HCT116 (cell line): Measurements from ENCODE around the gene TVP23A. TPM values are rescaled to one million over a fixed set of nuclear protein-coding genes. Genes with fewer than 3 reads are reported as not detected.

Experiments
- ATAC-seq: fragments of 200-7000 bp; cut with Tn5 transposase; 2 replicates; pipeline ENCODE4 v1.9.1; 2020; ENCODE audit warnings: mild to moderate bottlenecking, moderate library complexity
- BruUV-seq: library from RNA; stranded (reverse); fragments of 400-500 nt; replicated peaks from 2 replicates; lab custom pipeline; 2021; lab: Mats Ljungman, UMichigan
- CTCF ChIA-PET: fragments of 300-600 bp; sonication (Branson Sonifier 250); formaldehyde crosslinking; loops from one replicate; lab custom pipeline; 2021; ENCODE audit warnings: antibody characterized with exemption; lab: Charles Lee
- POLR2A ChIA-PET: fragments of 300-600, 350-600 bp; sonication (Branson Sonifier 250); formaldehyde crosslinking; loops from one replicate; lab custom pipeline; 2021; ENCODE audit warnings: antibody characterized with exemption; lab: Charles Lee
- RAD21 ChIA-PET, 2 experiments: fragments of 300-600 bp; sonication (Branson Sonifier 250); formaldehyde crosslinking; loops; one replicate each; lab custom pipeline; 2023; ENCODE audit warnings: low total read pairs in 2 of 2; ENCODE audit not compliant: uncharacterized antibody in 2 of 2, unreplicated experiment in 2 of 2, low non-redundant PET in 1 of 2; lab: Charles Lee
- DNase-seq: peaks from one replicate; pipeline ENCODE4 v3.0.0-alpha.2; 2010; ENCODE audit warnings: low read depth, low spot score
- H2AFZ ChIP-seq: fragments of 200-600 bp; shearing (Covaris generic), sonication (generic); 2 replicates; pipeline ENCODE4 v1.6.1; 2017; ENCODE audit warnings: low read depth, mixed run types, mixed read lengths, antibody characterized with exemption, low read length; ENCODE audit not compliant: poor library complexity, severe bottlenecking
- H3K27ac ChIP-seq: 2 replicates; pipeline ENCODE4 v1.5.1; 2012; ENCODE audit warnings: low read depth, low read length
- H3K27me3 ChIP-seq: fragments of 200-600 bp; sonication (generic); 2 replicates; pipeline ENCODE4 v1.6.1; 2016; ENCODE audit warnings: mixed run types, low read length, mixed read lengths; ENCODE audit not compliant: insufficient read depth
- H3K36me3 ChIP-seq, 2 experiments: fragments of 200-500 bp in 1 of 2; fragments of 200-600 bp in 1 of 2; sonication (Bioruptor generic) in 1 of 2; sonication (generic) in 1 of 2; 2 replicates each; pipeline versions ENCODE4 v1.5.1 to v1.6.1; 2014 to 2016; ENCODE audit warnings: low read length in 2 of 2, inconsistent platforms in 1 of 2, mixed read lengths in 1 of 2, mixed run types in 1 of 2; ENCODE audit not compliant: insufficient read depth in 2 of 2, control insufficient read depth in 1 of 2
- H3K4me1 ChIP-seq, 2 experiments: fragments of 200-600 bp in 1 of 2; sonication (generic) in 1 of 2; 2 replicates each; pipeline versions ENCODE4 v1.5.1 to v1.6.1; 2012 to 2017; ENCODE audit warnings: low read length in 2 of 2, inconsistent platforms in 1 of 2, mild to moderate bottlenecking in 1 of 2, mixed read lengths in 1 of 2, mixed run types in 1 of 2, moderate library complexity in 1 of 2; ENCODE audit not compliant: insufficient read depth in 2 of 2, control insufficient read depth in 1 of 2
- H3K4me2 ChIP-seq: fragments of 200-600 bp; sonication (generic); 2 replicates; pipeline ENCODE4 v1.6.1; 2017; ENCODE audit warnings: mixed run types, low read length, mixed read lengths
- H3K4me3 ChIP-seq, 2 experiments: fragments of 200-600 bp in 1 of 2; sonication (generic) in 1 of 2; replicated peaks in 1 of 2; 2 replicates each; pipeline ENCODE4 v1.5.1; 2011 to 2016; ENCODE audit warnings: low read length in 2 of 2, control low read depth in 1 of 2, low read depth in 1 of 2, mild to moderate bottlenecking in 1 of 2, mixed read lengths in 1 of 2, mixed run types in 1 of 2
- H3K79me2 ChIP-seq: fragments of 200-600 bp; sonication (generic); 2 replicates; pipeline ENCODE4 v1.6.1; 2017; ENCODE audit warnings: mild to moderate bottlenecking, mixed run types, low read length, moderate library complexity, mixed read lengths; ENCODE audit not compliant: insufficient read depth
- H3K9ac ChIP-seq: fragments of 200-600 bp; sonication (generic); 2 replicates; pipeline ENCODE4 v1.6.1; 2016; ENCODE audit warnings: low read length, mixed read lengths
- H3K9me2 ChIP-seq: fragments of 200-600 bp; sonication (generic), shearing (Covaris generic); 2 replicates; pipeline ENCODE4 v1.6.1; 2017; ENCODE audit warnings: mixed run types, mild to moderate bottlenecking, moderate library complexity; ENCODE audit not compliant: insufficient read depth
- H3K9me3 ChIP-seq, 2 experiments: fragments of 200-500 bp in 1 of 2; fragments of 200-600 bp in 1 of 2; sonication (Bioruptor generic) in 1 of 2; sonication (generic) in 1 of 2; 2 replicates each; pipeline ENCODE4 v1.6.1; 2014 to 2017; ENCODE audit warnings: low read length in 2 of 2, mixed read lengths in 2 of 2, inconsistent platforms in 1 of 2, low read depth in 1 of 2, mild to moderate bottlenecking in 1 of 2, mixed run types in 1 of 2, moderate library complexity in 1 of 2; ENCODE audit not compliant: control insufficient read depth in 1 of 2, insufficient read depth in 1 of 2
- H4K20me1 ChIP-seq: fragments of 200-600 bp; sonication (generic), shearing (Covaris generic); 2 replicates; pipeline ENCODE4 v1.6.1; 2017; ENCODE audit warnings: mixed run types, mild to moderate bottlenecking, moderate library complexity; ENCODE audit not compliant: insufficient read depth
- CBX3 ChIP-seq: IDR thresholded peaks from 2 replicates; pipeline ENCODE4 v1.6.1; 2012; ENCODE audit warnings: low read depth
- CEBPB ChIP-seq: IDR thresholded peaks from 2 replicates; pipeline ENCODE4 v1.6.1; 2012; ENCODE audit warnings: low read depth
- EGR1 ChIP-seq: IDR thresholded peaks from 2 replicates; pipeline ENCODE4 v1.6.1; 2012; ENCODE audit warnings: low read depth
- EZH2phosphoT487 ChIP-seq: fragments of 200-600 bp; IDR thresholded peaks from 2 replicates; pipeline ENCODE4 v1.6.1; 2018; ENCODE audit warnings: antibody characterized with exemption, borderline replicate concordance
- FOSL1 ChIP-seq: IDR thresholded peaks from 2 replicates; pipeline ENCODE4 v1.6.1; 2012; ENCODE audit warnings: low read depth
- POLR2A ChIP-seq: IDR thresholded peaks from 2 replicates; pipeline ENCODE4 v1.7.0; 2011; ENCODE audit warnings: borderline replicate concordance; ENCODE audit not compliant: insufficient read depth, insufficient read length; ENCODE audit errors: extremely low read depth
- POLR2AphosphoS5 ChIP-seq: IDR thresholded peaks from 2 replicates; pipeline ENCODE4 v1.6.1; 2011; ENCODE audit warnings: mild to moderate bottlenecking, low read depth, low read length, moderate library complexity
- RAD21 ChIP-seq: IDR thresholded peaks from 2 replicates; pipeline ENCODE4 v1.6.1; 2012; ENCODE audit warnings: low read depth, mild to moderate bottlenecking
- SIN3A ChIP-seq: IDR thresholded peaks from 2 replicates; pipeline ENCODE4 v1.6.1; 2012; ENCODE audit warnings: low read depth
- SP1 ChIP-seq: IDR thresholded peaks from 2 replicates; pipeline ENCODE4 v1.6.1; 2012; ENCODE audit warnings: low read depth
- SRF ChIP-seq: IDR thresholded peaks from 2 replicates; pipeline ENCODE4 v1.6.1; 2012; ENCODE audit warnings: low read depth
- ZNF274 ChIP-seq: fragments of 200-500 bp; sonication (Bioruptor generic); IDR thresholded peaks from 2 replicates; pipeline ENCODE4 v1.6.1; 2014; ENCODE audit warnings: mild to moderate bottlenecking, low read depth, low read length, inconsistent platforms
- intact Hi-C: fragments of 100-400 bp; cut with micrococcal nuclease; formaldehyde crosslinking; loops from 2 replicates; pipeline ENCODE4 v1.10.0; 2022
- total RNA-seq: library from RNA; stranded (reverse); gene quantifications from one replicate; pipeline ENCODE4 v1.2.1, GENCODE V29; 2021; ENCODE audit not compliant: unreplicated experiment
- TF ChIP-seq, protein P1 (sequence below), 3 experiments: fragments of 200-600 bp in 1 of 3; sonication (generic) in 1 of 3; IDR thresholded peaks in 2 of 3; conservative IDR thresholded peaks in 1 of 3; 2 replicates each; pipeline ENCODE4 v1.5.1; 2012 to 2017; ENCODE audit warnings: low read depth in 2 of 3, low read length in 2 of 3, antibody characterized with exemption in 1 of 3, borderline replicate concordance in 1 of 3, control low read depth in 1 of 3, mild to moderate bottlenecking in 1 of 3, mixed read lengths in 1 of 3, mixed run types in 1 of 3, moderate library complexity in 1 of 3; ENCODE audit not compliant: insufficient read depth in 1 of 3
- TF ChIP-seq, protein P2 (sequence below): IDR thresholded peaks from 2 replicates; pipeline ENCODE4 v1.6.1; 2012
- TF ChIP-seq, protein P3 (sequence below): IDR thresholded peaks from 2 replicates; pipeline ENCODE4 v1.6.1; 2012; ENCODE audit warnings: low read depth
- TF ChIP-seq, protein P4 (sequence below): IDR thresholded peaks from 2 replicates; pipeline ENCODE4 v1.6.1; 2011; ENCODE audit warnings: mild to moderate bottlenecking, low read length, moderate library complexity; ENCODE audit not compliant: insufficient replicate concordance; ENCODE audit errors: extremely low read depth
- TF ChIP-seq, protein P5 (sequence below): IDR thresholded peaks from 2 replicates; pipeline ENCODE4 v1.6.1; 2012

The TVP23A gene
- total RNA-seq, 1 experiment from 2014 or later = not detected

DNA sequence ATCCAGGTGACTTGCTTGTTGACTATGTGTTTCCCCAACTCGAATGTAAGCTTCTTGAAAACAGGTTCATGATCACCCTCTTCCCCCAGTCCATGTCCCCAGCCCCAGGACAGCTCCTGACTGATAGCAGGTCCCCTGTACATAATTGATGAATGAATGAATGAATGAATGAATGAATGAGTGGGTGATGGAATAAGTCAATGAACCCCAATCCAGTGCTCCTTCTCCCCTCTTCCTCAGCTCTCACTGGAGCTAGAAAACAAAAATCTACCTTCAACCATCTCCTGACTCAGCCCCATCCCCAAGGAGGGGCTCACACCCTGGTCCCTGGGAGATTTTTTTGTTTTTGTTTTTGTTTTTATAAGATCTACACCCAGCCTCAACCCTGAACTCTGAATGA is 16.2 kb upstream of the TVP23A start:
- Histone ChIP-seq H3K9me2 (no peaks in the 10 kb centered on the region), H3K9ac (no peak overlapping the region), H3K9me3 (no peaks in the 10 kb centered on the region), H2AFZ (no peak overlapping the region), H3K36me3 (no peaks in the 10 kb centered on the region), H3K4me2 (no peak overlapping the region)
- intact Hi-C loops = no loop called here
- no peak for DNase-seq
- CTCF ChIA-PET = no interaction called here
- POLR2A ChIA-PET = no interaction called here
- BruUV-seq = no TSS peak
- TF ChIP-seq, protein P1, sequence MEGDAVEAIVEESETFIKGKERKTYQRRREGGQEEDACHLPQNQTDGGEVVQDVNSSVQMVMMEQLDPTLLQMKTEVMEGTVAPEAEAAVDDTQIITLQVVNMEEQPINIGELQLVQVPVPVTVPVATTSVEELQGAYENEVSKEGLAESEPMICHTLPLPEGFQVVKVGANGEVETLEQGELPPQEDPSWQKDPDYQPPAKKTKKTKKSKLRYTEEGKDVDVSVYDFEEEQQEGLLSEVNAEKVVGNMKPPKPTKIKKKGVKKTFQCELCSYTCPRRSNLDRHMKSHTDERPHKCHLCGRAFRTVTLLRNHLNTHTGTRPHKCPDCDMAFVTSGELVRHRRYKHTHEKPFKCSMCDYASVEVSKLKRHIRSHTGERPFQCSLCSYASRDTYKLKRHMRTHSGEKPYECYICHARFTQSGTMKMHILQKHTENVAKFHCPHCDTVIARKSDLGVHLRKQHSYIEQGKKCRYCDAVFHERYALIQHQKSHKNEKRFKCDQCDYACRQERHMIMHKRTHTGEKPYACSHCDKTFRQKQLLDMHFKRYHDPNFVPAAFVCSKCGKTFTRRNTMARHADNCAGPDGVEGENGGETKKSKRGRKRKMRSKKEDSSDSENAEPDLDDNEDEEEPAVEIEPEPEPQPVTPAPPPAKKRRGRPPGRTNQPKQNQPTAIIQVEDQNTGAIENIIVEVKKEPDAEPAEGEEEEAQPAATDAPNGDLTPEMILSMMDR (IDR thresholded peaks at IDR 0.05 in 2 of 3, conservative IDR thresholded peaks at IDR 0.05 in 1 of 3; ENCODE audit: borderline replicate concordance in 1 of 3, insufficient read depth in 1 of 3, low read depth in 2 of 3, low read length in 2 of 3) = no peak
- TF ChIP-seq SRF = no peak
- TF ChIP-seq SIN3A = no peak
- no peak for TF ChIP-seq RAD21
- no peak for TF ChIP-seq FOSL1
- TF ChIP-seq POLR2AphosphoS5 = no peak
- TF ChIP-seq, protein P2, sequence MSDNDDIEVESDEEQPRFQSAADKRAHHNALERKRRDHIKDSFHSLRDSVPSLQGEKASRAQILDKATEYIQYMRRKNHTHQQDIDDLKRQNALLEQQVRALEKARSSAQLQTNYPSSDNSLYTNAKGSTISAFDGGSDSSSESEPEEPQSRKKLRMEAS = no peak
- TF ChIP-seq ZNF274 = no peak
- TF ChIP-seq CBX3 = no peak
- TF ChIP-seq, protein P3, sequence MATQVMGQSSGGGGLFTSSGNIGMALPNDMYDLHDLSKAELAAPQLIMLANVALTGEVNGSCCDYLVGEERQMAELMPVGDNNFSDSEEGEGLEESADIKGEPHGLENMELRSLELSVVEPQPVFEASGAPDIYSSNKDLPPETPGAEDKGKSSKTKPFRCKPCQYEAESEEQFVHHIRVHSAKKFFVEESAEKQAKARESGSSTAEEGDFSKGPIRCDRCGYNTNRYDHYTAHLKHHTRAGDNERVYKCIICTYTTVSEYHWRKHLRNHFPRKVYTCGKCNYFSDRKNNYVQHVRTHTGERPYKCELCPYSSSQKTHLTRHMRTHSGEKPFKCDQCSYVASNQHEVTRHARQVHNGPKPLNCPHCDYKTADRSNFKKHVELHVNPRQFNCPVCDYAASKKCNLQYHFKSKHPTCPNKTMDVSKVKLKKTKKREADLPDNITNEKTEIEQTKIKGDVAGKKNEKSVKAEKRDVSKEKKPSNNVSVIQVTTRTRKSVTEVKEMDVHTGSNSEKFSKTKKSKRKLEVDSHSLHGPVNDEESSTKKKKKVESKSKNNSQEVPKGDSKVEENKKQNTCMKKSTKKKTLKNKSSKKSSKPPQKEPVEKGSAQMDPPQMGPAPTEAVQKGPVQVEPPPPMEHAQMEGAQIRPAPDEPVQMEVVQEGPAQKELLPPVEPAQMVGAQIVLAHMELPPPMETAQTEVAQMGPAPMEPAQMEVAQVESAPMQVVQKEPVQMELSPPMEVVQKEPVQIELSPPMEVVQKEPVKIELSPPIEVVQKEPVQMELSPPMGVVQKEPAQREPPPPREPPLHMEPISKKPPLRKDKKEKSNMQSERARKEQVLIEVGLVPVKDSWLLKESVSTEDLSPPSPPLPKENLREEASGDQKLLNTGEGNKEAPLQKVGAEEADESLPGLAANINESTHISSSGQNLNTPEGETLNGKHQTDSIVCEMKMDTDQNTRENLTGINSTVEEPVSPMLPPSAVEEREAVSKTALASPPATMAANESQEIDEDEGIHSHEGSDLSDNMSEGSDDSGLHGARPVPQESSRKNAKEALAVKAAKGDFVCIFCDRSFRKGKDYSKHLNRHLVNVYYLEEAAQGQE = no peak
- no peak for TF ChIP-seq EZH2phosphoT487
- no peak for TF ChIP-seq CEBPB
- TF ChIP-seq SP1 = no peak
- no peak for TF ChIP-seq POLR2A
- TF ChIP-seq EGR1 = no peak
- TF ChIP-seq, protein P4, sequence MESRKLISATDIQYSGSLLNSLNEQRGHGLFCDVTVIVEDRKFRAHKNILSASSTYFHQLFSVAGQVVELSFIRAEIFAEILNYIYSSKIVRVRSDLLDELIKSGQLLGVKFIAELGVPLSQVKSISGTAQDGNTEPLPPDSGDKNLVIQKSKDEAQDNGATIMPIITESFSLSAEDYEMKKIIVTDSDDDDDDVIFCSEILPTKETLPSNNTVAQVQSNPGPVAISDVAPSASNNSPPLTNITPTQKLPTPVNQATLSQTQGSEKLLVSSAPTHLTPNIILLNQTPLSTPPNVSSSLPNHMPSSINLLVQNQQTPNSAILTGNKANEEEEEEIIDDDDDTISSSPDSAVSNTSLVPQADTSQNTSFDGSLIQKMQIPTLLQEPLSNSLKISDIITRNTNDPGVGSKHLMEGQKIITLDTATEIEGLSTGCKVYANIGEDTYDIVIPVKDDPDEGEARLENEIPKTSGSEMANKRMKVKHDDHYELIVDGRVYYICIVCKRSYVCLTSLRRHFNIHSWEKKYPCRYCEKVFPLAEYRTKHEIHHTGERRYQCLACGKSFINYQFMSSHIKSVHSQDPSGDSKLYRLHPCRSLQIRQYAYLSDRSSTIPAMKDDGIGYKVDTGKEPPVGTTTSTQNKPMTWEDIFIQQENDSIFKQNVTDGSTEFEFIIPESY = no peak
- TF ChIP-seq, protein P5, sequence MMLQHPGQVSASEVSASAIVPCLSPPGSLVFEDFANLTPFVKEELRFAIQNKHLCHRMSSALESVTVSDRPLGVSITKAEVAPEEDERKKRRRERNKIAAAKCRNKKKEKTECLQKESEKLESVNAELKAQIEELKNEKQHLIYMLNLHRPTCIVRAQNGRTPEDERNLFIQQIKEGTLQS = no peak
- TF ChIP-seq, all 23 proteins: peak for 0
- RAD21 ChIA-PET = no interaction called here
- no peak overlapping the region for H3K4me3 ChIP-seq
- no peak overlapping the region for H3K27ac ChIP-seq
- no peaks in the 10 kb centered on the region for H3K4me1 ChIP-seq
- no peak for ATAC-seq
- peaks cover 4% of the 10 kb centered on the region; the same call in 1 of the 2 replicates for H3K27me3 ChIP-seq
- H3K79me2 ChIP-seq = no peaks in the 10 kb centered on the region
- H4K20me1 ChIP-seq = no peaks in the 10 kb centered on the region
